Psoas muscle (tissue), 8 donors: ENCODE measurements around the gene ATP5F1D. TPM values are rescaled to one million over a fixed set of nuclear protein-coding genes. Genes with fewer than 3 reads are reported as not detected.

Experiments
- ATAC-seq, 4 donors: fragments of 200-7000 bp; cut with Tn5 transposase; one replicate each; pipeline ENCODE4 v1.9.1; 2020; ENCODE audit warnings: moderate library complexity in 3 of 4, mild to moderate bottlenecking in 2 of 4
- DNase-seq, 2 donors: peaks; one replicate each; pipeline ENCODE4 v3.0.0-alpha.2; 2020
- H3K27ac ChIP-seq: fragments of 200-600 bp; one replicate; pipeline ENCODE4 v1.8.0; 2022
- H3K27me3 ChIP-seq, 3 donors: fragments of 200-600 bp in 1 of 3; one replicate each; pipeline versions ENCODE4 v1.6.1 to v1.8.0; 2013 to 2022; ENCODE audit warnings: low read length in 2 of 3, mild to moderate bottlenecking in 2 of 3, moderate library complexity in 1 of 3; ENCODE audit not compliant: insufficient read depth in 3 of 3
- H3K36me3 ChIP-seq, 2 donors: fragments of 200-600 bp in 1 of 2; one replicate each; pipeline versions ENCODE4 v1.6.1 to v1.8.0; 2013 to 2022; ENCODE audit warnings: low read depth in 1 of 2, mild to moderate bottlenecking in 1 of 2, moderate library complexity in 1 of 2; ENCODE audit not compliant: insufficient read depth in 1 of 2
- H3K4me1 ChIP-seq: fragments of 200-600 bp; one replicate; pipeline ENCODE4 v1.8.0; 2022
- H3K4me3 ChIP-seq: fragments of 200-600 bp; one replicate; pipeline ENCODE4 v1.8.0; 2022; ENCODE audit warnings: mild to moderate bottlenecking
- H3K9me3 ChIP-seq: fragments of 200-600 bp; one replicate; pipeline ENCODE4 v1.8.0; 2022
- CTCF ChIP-seq: fragments of 200-600 bp; IDR thresholded peaks from one replicate; pipeline ENCODE4 v1.8.0; 2022; ENCODE audit warnings: antibody characterized with exemption
- WGBS, 3 donors: extraction: QIAGEN DNeasy Blood & Tissue Kit; methylation state at CpG; one replicate each; pipeline versions ENCODE4 v1.1.6 to v1.1.7; 2013; 5-methylcytosine and 5-hydroxymethylcytosine counted together
- intact Hi-C, 2 donors: fragments of 100-400 bp; cut with DNase I; formaldehyde crosslinking; loops; one replicate each; pipeline versions ENCODE4 v1.11.0 to v1.14.2; 2022
- polyA plus RNA-seq, 3 donors: library from polyadenylated mRNA; stranded (reverse); fragments of 200-250 nt; gene quantifications; one replicate each; pipeline ENCODE4 v1.2.3, GENCODE V29; 2013
- total RNA-seq, 4 donors: library from RNA; stranded (reverse); fragmentation: NEBNext Ultra II Directional in 2 of 4; extraction: Animal tissue kit (Norgen Biotek cat#: 25700) in 2 of 4; gene quantifications; one replicate each; pipeline versions ENCODE4 v1.2.1 to v1.2.4, GENCODE V29; 2021 to 2023
- donor health status: healthy with polysubstance abuse.
- donor health status: DM: no; HTN: no; CAD: no; lungs with moderate emphysema.
- donor health status: Bipolar disorder and iron deficiency.
- donor health status: healthy.
- donor health status: DM: yes; HTN: yes; CAD: no.
- donor health status: DM: no; HTN: no; CAD: no.
- donor health status: DM: no; HTN: no; CAD: no.
- donor health status: DM: yes; HTN: yes; CAD: no.

The ATP5F1D gene
- total and polyA plus RNA-seq, 7 donors: 310 to 858 (median 509) TPM

GRCh38 chr19:1260749-1261537 is 19.4 kb downstream of the ATP5F1D start:
- DNase-seq (peak; percentile 96 to 99), ATAC-seq (peak; percentile 67 to 84 (median 76))
- TF ChIP-seq CTCF: no peak
- peak overlapping the region; percentile 85 for H3K27ac ChIP-seq
- no peaks in the 10 kb centered on the region for H3K27me3 ChIP-seq
- peak overlapping the region; percentile 78 for H3K4me3 ChIP-seq
- H3K36me3 ChIP-seq: peaks cover 0 to 26% of the 10 kb centered on the region in 2 donors
- peaks cover 46% of the 10 kb centered on the region for H3K4me1 ChIP-seq
- 0 to 1% (median 0%) methylated on average over 73 to 83 of the region's 83 CpGs for WGBS, 3 donors
- H3K9me3 ChIP-seq: no peaks in the 10 kb centered on the region
- intact Hi-C loops: no loop called here

GRCh38 chr19:1261538-1261797 is 19.9 kb downstream of the ATP5F1D start:
- DNase-seq: peak in 1 of 2 donors; percentile 62
- TF ChIP-seq CTCF: no peak
- intact Hi-C loops: no loop called here

GRCh38 chr19:1261798-1262622 is 20.5 kb downstream of the ATP5F1D start:
- DNase-seq: peak; percentile 77 to 87
- Histone ChIP-seq H3K36me3 (peaks cover 0 to 15% of the 10 kb centered on the region in 2 donors), H3K4me3 (peak overlapping the region; percentile 78), H3K4me1 (peaks cover 49% of the 10 kb centered on the region), H3K27me3 (no peaks in the 10 kb centered on the region), H3K9me3 (no peaks in the 10 kb centered on the region), H3K27ac (peak overlapping the region; percentile 85)
- intact Hi-C loops: no loop called here
- 11 to 20% (median 12%) methylated on average over 26 to 28 of the region's 28 CpGs for WGBS, 3 donors
- TF ChIP-seq CTCF: no peak
- peak; percentile 8 to 52 (median 16) for ATAC-seq

More at GRCh38 chr19:1261538-1261797, 19.9 kb downstream of the ATP5F1D start:
- Histone ChIP-seq H3K27me3 (no peaks in the 10 kb centered on the region), H3K36me3 (peaks cover 0 to 21% of the 10 kb centered on the region in 2 donors), H3K27ac (peak overlapping the region; percentile 85), H3K4me3 (peak overlapping the region; percentile 78), H3K4me1 (peaks cover 47% of the 10 kb centered on the region), H3K9me3 (no peaks in the 10 kb centered on the region)
- ATAC-seq: no peak
- WGBS, 3 donors: 8 to 20% (median 13%) methylated on average over 14 of the region's 14 CpGs

- Histone ChIP-seq H3K9me3 (no peaks in the 10 kb centered on the region), H3K27ac (peak overlapping the region; percentile 85), H3K4me3 (no peak overlapping the region), H3K27me3 (no peaks in the 10 kb centered on the region), H3K36me3 (peaks cover 0 to 8% of the 10 kb centered on the region in 2 donors), H3K4me1 (peaks cover 54% of the 10 kb centered on the region)
- WGBS, 3 donors: 54 to 70% (median 58%) methylated on average over 21 of the region's 21 CpGs
- intact Hi-C loops: no loop called here
- no peak for TF ChIP-seq CTCF
- DNase-seq: peak in 1 of 2 donors; percentile 62
- ATAC-seq: no peak
Observed at GRCh38 chr19:1262623-1263123, 21.1 kb downstream of the ATP5F1D start.
